OCI-LY3 (cell line): ENCODE measurements around the gene PIBF1.

Experiments
- H2AFZ ChIP-seq: fragments of 200-600, 300-600 bp; shearing (Covaris generic); 2 replicates; pipeline ENCODE4 v1.6.0; 2014; ENCODE audit warnings: antibody characterized with exemption, low read depth, low read length
- H3K27ac ChIP-seq: fragments of 200-600, 300-600 bp; sonication (generic); 2 replicates; pipeline ENCODE4 v1.5.1; 2014; ENCODE audit warnings: mild to moderate bottlenecking, low read length, moderate library complexity, mixed read lengths
- H3K27me3 ChIP-seq: fragments of 200-600, 300-600 bp; sonication (generic); 2 replicates; pipeline ENCODE4 v1.6.1; 2014; ENCODE audit warnings: low read depth, low read length, mixed read lengths
- H3K36me3 ChIP-seq: fragments of 200-600, 300-600 bp; sonication (generic); replicated peaks from 2 replicates; pipeline ENCODE3; 2014; ENCODE audit warnings: low read depth, low read length, mixed read lengths
- H3K4me1 ChIP-seq: fragments of 300-600, 200-600 bp; sonication (generic); 2 replicates; pipeline ENCODE4 v1.6.1; 2014; ENCODE audit warnings: low read length, mixed read lengths
- H3K4me2 ChIP-seq: fragments of 200-600, 300-600 bp; sonication (generic); 2 replicates; pipeline ENCODE4 v1.6.1; 2014; ENCODE audit warnings: low read length, mixed read lengths
- H3K4me3 ChIP-seq: fragments of 300-600, 200-600 bp; sonication (generic); 2 replicates; pipeline ENCODE4 v1.5.1; 2014; ENCODE audit warnings: antibody characterized with exemption, mild to moderate bottlenecking, low read length, moderate library complexity
- H3K79me2 ChIP-seq: fragments of 300-600, 200-600 bp; shearing (Covaris generic); 2 replicates; pipeline ENCODE4 v1.6.1; 2014; ENCODE audit warnings: mild to moderate bottlenecking, low read length, mixed read lengths
- H3K9ac ChIP-seq: fragments of 300-600, 200-600 bp; shearing (Covaris generic); 2 replicates; pipeline ENCODE4 v1.6.0; 2014; ENCODE audit warnings: mild to moderate bottlenecking, low read length, moderate library complexity
- H3K9me3 ChIP-seq: fragments of 200-600, 300-600 bp; shearing (Covaris generic); 2 replicates; pipeline ENCODE4 v1.6.1; 2014; ENCODE audit warnings: low read length, mixed read lengths; ENCODE audit not compliant: insufficient read depth
- H4K20me1 ChIP-seq: fragments of 200-600, 300-600 bp; sonication (generic); 2 replicates; pipeline ENCODE4 v1.6.1; 2016; ENCODE audit warnings: low read length, mixed read lengths; ENCODE audit not compliant: insufficient read depth
- EZH2phosphoT487 ChIP-seq: fragments of 200-600 bp; shearing (Covaris generic); IDR thresholded peaks from 2 replicates; pipeline ENCODE4 v1.6.1; 2018; ENCODE audit warnings: antibody characterized with exemption, mixed run types, low read depth
- TF ChIP-seq, protein P1 (sequence below): fragments of 200-600, 300-600 bp; sonication (generic); IDR thresholded peaks from 2 replicates; pipeline ENCODE4 v1.5.1; 2014; ENCODE audit warnings: antibody characterized with exemption, low read length, low read depth

PIBF1 gene

GRCh38 chr13:72960541-72960940 is 178.6 kb downstream of the PIBF1 start:
- no peak overlapping the region for H3K4me3 ChIP-seq
- peaks cover 15% of the 10 kb centered on the region for H3K36me3 ChIP-seq
- H3K79me2 ChIP-seq: no peaks in the 10 kb centered on the region
- H2AFZ ChIP-seq: no peak overlapping the region
- no peak overlapping the region for H3K4me2 ChIP-seq
- TF ChIP-seq EZH2phosphoT487: no peak
- TF ChIP-seq, protein P1, sequence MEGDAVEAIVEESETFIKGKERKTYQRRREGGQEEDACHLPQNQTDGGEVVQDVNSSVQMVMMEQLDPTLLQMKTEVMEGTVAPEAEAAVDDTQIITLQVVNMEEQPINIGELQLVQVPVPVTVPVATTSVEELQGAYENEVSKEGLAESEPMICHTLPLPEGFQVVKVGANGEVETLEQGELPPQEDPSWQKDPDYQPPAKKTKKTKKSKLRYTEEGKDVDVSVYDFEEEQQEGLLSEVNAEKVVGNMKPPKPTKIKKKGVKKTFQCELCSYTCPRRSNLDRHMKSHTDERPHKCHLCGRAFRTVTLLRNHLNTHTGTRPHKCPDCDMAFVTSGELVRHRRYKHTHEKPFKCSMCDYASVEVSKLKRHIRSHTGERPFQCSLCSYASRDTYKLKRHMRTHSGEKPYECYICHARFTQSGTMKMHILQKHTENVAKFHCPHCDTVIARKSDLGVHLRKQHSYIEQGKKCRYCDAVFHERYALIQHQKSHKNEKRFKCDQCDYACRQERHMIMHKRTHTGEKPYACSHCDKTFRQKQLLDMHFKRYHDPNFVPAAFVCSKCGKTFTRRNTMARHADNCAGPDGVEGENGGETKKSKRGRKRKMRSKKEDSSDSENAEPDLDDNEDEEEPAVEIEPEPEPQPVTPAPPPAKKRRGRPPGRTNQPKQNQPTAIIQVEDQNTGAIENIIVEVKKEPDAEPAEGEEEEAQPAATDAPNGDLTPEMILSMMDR: no peak
- H3K9me3 ChIP-seq: no peaks in the 10 kb centered on the region
- peaks cover 12% of the 10 kb centered on the region for H3K4me1 ChIP-seq
- no peak overlapping the region for H3K9ac ChIP-seq
- H3K27ac ChIP-seq: no peak overlapping the region
- H3K27me3 ChIP-seq: no peaks in the 10 kb centered on the region
- H4K20me1 ChIP-seq: no peaks in the 10 kb centered on the region

DNA sequence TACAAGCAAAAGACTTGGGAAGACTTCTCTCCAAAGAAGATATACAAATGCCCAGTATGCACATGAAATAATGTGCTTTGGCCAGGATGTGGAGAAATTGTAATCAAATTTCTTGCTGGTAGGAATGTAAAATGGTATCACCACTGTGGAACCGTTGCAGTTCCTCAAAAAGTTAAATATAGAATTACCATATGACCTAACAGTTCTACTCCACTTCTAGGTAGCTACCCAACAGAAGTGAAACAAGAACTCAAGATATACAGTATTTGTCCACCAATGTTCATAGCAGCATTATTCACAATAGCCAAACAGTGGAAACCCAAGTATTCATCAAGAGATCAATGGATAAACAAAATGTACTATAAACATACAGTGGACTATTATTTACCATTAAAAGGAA is 181.8 kb downstream of the PIBF1 start:
- H3K9ac ChIP-seq: no peak overlapping the region
- H3K4me2 ChIP-seq: peak overlapping the region; percentile 46
- peak overlapping the region; percentile 64 for H3K27ac ChIP-seq
- H3K4me1 ChIP-seq: peaks cover 12% of the 10 kb centered on the region
- H3K9me3 ChIP-seq: no peaks in the 10 kb centered on the region
- peak overlapping the region; percentile 30; the same call in 1 of the 2 replicates for H3K4me3 ChIP-seq
- H4K20me1 ChIP-seq: no peaks in the 10 kb centered on the region
- TF ChIP-seq, protein P1: no peak
- no peak for TF ChIP-seq EZH2phosphoT487
- peaks cover 8% of the 10 kb centered on the region for H3K36me3 ChIP-seq
- H3K27me3 ChIP-seq: no peaks in the 10 kb centered on the region
- H3K79me2 ChIP-seq: no peaks in the 10 kb centered on the region
- no peak overlapping the region for H2AFZ ChIP-seq

GRCh38 chr13:72970301-72970880 is 188.5 kb downstream of the PIBF1 start:
- Histone ChIP-seq H4K20me1 (no peaks in the 10 kb centered on the region), H3K27ac (no peak overlapping the region), H3K36me3 (peaks cover 2% of the 10 kb centered on the region), H3K4me2 (no peak overlapping the region), H3K4me1 (no peaks in the 10 kb centered on the region), H3K79me2 (no peaks in the 10 kb centered on the region), H3K27me3 (no peaks in the 10 kb centered on the region), H2AFZ (no peak overlapping the region), H3K4me3 (no peak overlapping the region), H3K9ac (no peak overlapping the region), H3K9me3 (no peaks in the 10 kb centered on the region)
- TF ChIP-seq, protein P1: no peak
- no peak for TF ChIP-seq EZH2phosphoT487

- H3K4me3 ChIP-seq: no peak overlapping the region
- no peak overlapping the region for H3K4me2 ChIP-seq
- TF ChIP-seq EZH2phosphoT487: no peak
- TF ChIP-seq, protein P1: no peak
- no peak overlapping the region for H3K27ac ChIP-seq
- H4K20me1 ChIP-seq: no peaks in the 10 kb centered on the region
- H3K9ac ChIP-seq: no peak overlapping the region
- no peaks in the 10 kb centered on the region for H3K79me2 ChIP-seq
- no peaks in the 10 kb centered on the region for H3K36me3 ChIP-seq
- H3K9me3 ChIP-seq: no peaks in the 10 kb centered on the region
- no peaks in the 10 kb centered on the region for H3K4me1 ChIP-seq
- H2AFZ ChIP-seq: no peak overlapping the region
- no peaks in the 10 kb centered on the region for H3K27me3 ChIP-seq
Observed at GRCh38 chr13:72970956-72971355, 189.0 kb downstream of the PIBF1 start.
